ENCODE data around the gene PRKG1. TPM values are rescaled to one million over a fixed set of nuclear protein-coding genes. Genes with fewer than 3 reads are reported as not detected.

PRKG1 gene
- total and polyA plus RNA-seq, 2 experiments from 2014 or later: 18.2 to 21.1 TPM

GRCh38 chr10:51878695-51879094 is 804.4 kb downstream of the PRKG1 start:
- Histone ChIP-seq H3K9me2 (ENCODE audit: insufficient read depth) (no peaks in the 10 kb centered on the region), H3K79me2 (replicated peaks; ENCODE audit: insufficient read depth) (no peaks in the 10 kb centered on the region), H3K27me3 (ENCODE audit: insufficient read depth) (no peaks in the 10 kb centered on the region), H3K27ac (ENCODE audit: low read depth) (no peak overlapping the region), H3K36me3 (ENCODE audit: insufficient read depth) (no peaks in the 10 kb centered on the region), H2AFZ (no peak overlapping the region), H3K4me1 (ENCODE audit: insufficient read depth) (peaks cover 17% of the 10 kb centered on the region), H4K20me1 (replicated peaks; ENCODE audit: insufficient read depth) (no peaks in the 10 kb centered on the region), H3K4me3 (no peak overlapping the region), H3F3A (replicated peaks; ENCODE audit: low read depth) (no peaks in the 10 kb centered on the region), H3K4me2 (no peak overlapping the region)
- Mint-ChIP-seq H3K4me3 (no peak overlapping the region), H3K27me3 (ENCODE audit: insufficient read depth, low read depth, poor library complexity) (peaks cover 2% of the 10 kb centered on the region), H3K36me3 (ENCODE audit: low read depth) (no peaks in the 10 kb centered on the region), H3K27ac (no peak overlapping the region), H3K9me3 (peaks cover 3% of the 10 kb centered on the region; the same call in 2 of the 3 replicates), H3K4me1 (peaks cover 20% of the 10 kb centered on the region)
- DNase-seq (ENCODE audit: low spot score) (no peak), ATAC-seq (no peak)
- TF ChIP-seq EZH2 (IDR thresholded peaks at IDR 0.05; ENCODE audit: low read depth, unreplicated experiment) (no peak), STAT1 (IDR thresholded peaks at IDR 0.05; ENCODE audit: unreplicated experiment) (no peak), EZH2phosphoT487 (IDR thresholded peaks at IDR 0.05; ENCODE audit: unreplicated experiment) (no peak), ZNF114 (CRISPR knock-in tag; IDR thresholded peaks at IDR 0.05) (no peak), CTCF (conservative IDR thresholded peaks at IDR 0.05; ENCODE audit: low read depth in 2 of 2) (no peak), ZNF331 (CRISPR knock-in tag; IDR thresholded peaks at IDR 0.05; ENCODE audit: low read depth) (no peak), POLR2AphosphoS5 (IDR thresholded peaks at IDR 0.05; ENCODE audit: low read depth) (no peak)

- Histone ChIP-seq H3K27ac (ENCODE audit: low read depth) (no peak overlapping the region), H3F3A (replicated peaks; ENCODE audit: low read depth) (no peaks in the 10 kb centered on the region), H3K9me2 (ENCODE audit: insufficient read depth) (no peaks in the 10 kb centered on the region), H3K27me3 (ENCODE audit: insufficient read depth) (no peaks in the 10 kb centered on the region), H3K4me2 (no peak overlapping the region), H3K36me3 (ENCODE audit: insufficient read depth) (no peaks in the 10 kb centered on the region), H4K20me1 (replicated peaks; ENCODE audit: insufficient read depth) (no peaks in the 10 kb centered on the region), H3K4me1 (ENCODE audit: insufficient read depth) (peaks cover 17% of the 10 kb centered on the region), H2AFZ (no peak overlapping the region), H3K79me2 (replicated peaks; ENCODE audit: insufficient read depth) (no peaks in the 10 kb centered on the region), H3K4me3 (no peak overlapping the region)
- Mint-ChIP-seq H3K4me3 (no peak overlapping the region), H3K9me3 (peaks cover 3% of the 10 kb centered on the region; the same call in 2 of the 3 replicates), H3K27me3 (ENCODE audit: insufficient read depth, low read depth, poor library complexity) (peaks cover 2% of the 10 kb centered on the region), H3K27ac (no peak overlapping the region), H3K4me1 (peaks cover 19% of the 10 kb centered on the region; the same call in 2 of the 3 replicates), H3K36me3 (ENCODE audit: low read depth) (no peaks in the 10 kb centered on the region)
- no peak for DNase-seq (ENCODE audit: low spot score)
- TF ChIP-seq NANOG (IDR thresholded peaks at IDR 0.05; ENCODE audit: borderline replicate concordance): no peak
- TF ChIP-seq STAT1 (IDR thresholded peaks at IDR 0.05; ENCODE audit: unreplicated experiment): no peak
- no peak for TF ChIP-seq CTCF (conservative IDR thresholded peaks at IDR 0.05; ENCODE audit: low read depth in 2 of 2)
- no peak for TF ChIP-seq POLR2AphosphoS5 (IDR thresholded peaks at IDR 0.05; ENCODE audit: low read depth)
- no peak for TF ChIP-seq EZH2phosphoT487 (IDR thresholded peaks at IDR 0.05; ENCODE audit: unreplicated experiment)
- TF ChIP-seq, protein P1, sequence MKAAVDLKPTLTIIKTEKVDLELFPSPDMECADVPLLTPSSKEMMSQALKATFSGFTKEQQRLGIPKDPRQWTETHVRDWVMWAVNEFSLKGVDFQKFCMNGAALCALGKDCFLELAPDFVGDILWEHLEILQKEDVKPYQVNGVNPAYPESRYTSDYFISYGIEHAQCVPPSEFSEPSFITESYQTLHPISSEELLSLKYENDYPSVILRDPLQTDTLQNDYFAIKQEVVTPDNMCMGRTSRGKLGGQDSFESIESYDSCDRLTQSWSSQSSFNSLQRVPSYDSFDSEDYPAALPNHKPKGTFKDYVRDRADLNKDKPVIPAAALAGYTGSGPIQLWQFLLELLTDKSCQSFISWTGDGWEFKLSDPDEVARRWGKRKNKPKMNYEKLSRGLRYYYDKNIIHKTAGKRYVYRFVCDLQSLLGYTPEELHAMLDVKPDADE (IDR thresholded peaks at IDR 0.05): no peak
- no peak for TF ChIP-seq ZNF114 (CRISPR knock-in tag; IDR thresholded peaks at IDR 0.05)
- no peak for TF ChIP-seq EZH2 (IDR thresholded peaks at IDR 0.05; ENCODE audit: low read depth, unreplicated experiment)
- ATAC-seq: no peak
These were observed 805.0 kb downstream of the PRKG1 start for GRCh38 chr10:51879238-51879637.

All from GM23338 (cell line).